Dendritic cell treated with granulocyte-macrophage colony-stimulating factor and Interleukin-4, amounts not matched to agents 40 ng/mL and 50 ng/mL, for 4 days (primary cell): ENCODE data around the gene WDFY3.

Experiments used
- H3K27ac Mint-ChIP-seq: one replicate; pipeline ENCODE4 v1.8.0; 2022; ENCODE audit warnings: mild to moderate bottlenecking, mixed read lengths
- H3K27me3 Mint-ChIP-seq: one replicate; pipeline ENCODE4 v1.8.0; 2022; ENCODE audit warnings: mild to moderate bottlenecking, mixed read lengths
- H3K36me3 Mint-ChIP-seq: one replicate; pipeline ENCODE4 v1.8.0; 2022; ENCODE audit warnings: low read depth, mixed read lengths
- H3K4me1 Mint-ChIP-seq: one replicate; pipeline ENCODE4 v1.8.0; 2022; ENCODE audit warnings: low read depth, mixed read lengths
- H3K4me3 Mint-ChIP-seq: one replicate; pipeline ENCODE4 v1.8.0; 2022; ENCODE audit warnings: mild to moderate bottlenecking, moderate library complexity, mixed read lengths
- H3K9me3 Mint-ChIP-seq: one replicate; pipeline ENCODE4 v1.8.0; 2022; ENCODE audit warnings: mixed read lengths
- intact Hi-C: fragments of 100-400 bp; cut with micrococcal nuclease; formaldehyde crosslinking; loops from one replicate; pipeline ENCODE4 v1.15.0; 2022

The WDFY3 gene

GRCh38 chr4:84932462-84932861 is 34.0 kb downstream of the WDFY3 start:
- intact Hi-C loops, result no loop called here
- peaks cover 25% of the 10 kb centered on the region for H3K36me3 Mint-ChIP-seq

DNA sequence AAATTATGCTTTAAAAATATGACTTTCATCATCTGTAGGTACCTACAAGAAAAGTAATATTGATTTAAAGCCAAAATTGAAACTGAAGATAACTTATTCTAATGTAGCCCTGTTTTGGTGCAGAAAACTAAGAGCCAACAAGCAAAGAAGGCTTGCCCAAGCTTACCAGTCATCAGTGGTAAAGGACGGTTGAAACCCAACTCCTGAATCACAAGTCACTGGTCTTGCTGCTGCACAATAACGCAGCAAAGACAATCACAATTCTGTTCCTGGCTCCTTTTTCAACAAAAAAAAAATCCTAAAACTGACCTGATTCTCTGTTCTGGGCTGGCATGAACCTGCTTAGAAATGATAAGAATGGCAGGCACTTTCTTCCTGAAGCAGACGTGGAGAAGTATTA is 34.5 kb downstream of the WDFY3 start:
- intact Hi-C loops, result no loop called here
- H3K9me3 Mint-ChIP-seq, result peaks cover 6% of the 10 kb centered on the region
- H3K4me1 Mint-ChIP-seq, result peaks cover 5% of the 10 kb centered on the region
- H3K27ac Mint-ChIP-seq, result no peak overlapping the region
- no peak overlapping the region for H3K4me3 Mint-ChIP-seq
- H3K36me3 Mint-ChIP-seq, result peaks cover 29% of the 10 kb centered on the region
- H3K27me3 Mint-ChIP-seq, result no peaks in the 10 kb centered on the region

More at GRCh38 chr4:84932462-84932861, 34.0 kb downstream of the WDFY3 start:
- Mint-ChIP-seq H3K27me3 (no peaks in the 10 kb centered on the region), H3K4me3 (no peak overlapping the region), H3K4me1 (peaks cover 10% of the 10 kb centered on the region), H3K27ac (no peak overlapping the region), H3K9me3 (peaks cover 5% of the 10 kb centered on the region)

- intact Hi-C loops, result no loop called here
- Mint-ChIP-seq H3K4me3 (no peak overlapping the region), H3K27me3 (no peaks in the 10 kb centered on the region), H3K9me3 (peaks cover 6% of the 10 kb centered on the region), H3K27ac (no peak overlapping the region), H3K4me1 (no peaks in the 10 kb centered on the region), H3K36me3 (peaks cover 29% of the 10 kb centered on the region)
Measured at GRCh38 chr4:84931274-84931673, 35.2 kb downstream of the WDFY3 start.

DNA sequence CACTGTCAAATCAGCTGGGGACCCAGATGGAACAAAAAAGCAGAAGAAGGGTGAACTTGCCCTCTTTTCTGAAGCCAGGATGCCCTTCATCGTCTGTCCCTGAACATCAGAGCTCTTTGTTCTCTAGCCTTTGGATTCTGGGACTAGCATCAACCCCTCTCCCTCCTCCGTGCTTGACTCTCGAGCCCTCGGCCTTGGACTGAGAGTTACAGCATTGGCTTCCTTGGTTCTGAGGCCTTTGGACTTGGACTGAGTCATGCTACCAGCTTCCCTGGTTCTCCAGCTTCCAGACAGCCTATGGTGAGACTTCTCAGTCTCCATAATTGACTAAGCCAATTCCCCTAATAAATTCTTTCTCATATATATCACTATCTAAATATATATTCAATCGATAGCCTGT is 38.4 kb downstream of the WDFY3 start:
- Mint-ChIP-seq H3K27me3 (no peaks in the 10 kb centered on the region), H3K4me3 (no peak overlapping the region), H3K27ac (no peak overlapping the region), H3K4me1 (peaks cover 13% of the 10 kb centered on the region), H3K9me3 (peaks cover 6% of the 10 kb centered on the region), H3K36me3 (peaks cover 29% of the 10 kb centered on the region)
- intact Hi-C loops, result no loop called here

GRCh38 chr4:84927428-84927827 is 39.1 kb downstream of the WDFY3 start:
- H3K4me3 Mint-ChIP-seq, result no peak overlapping the region
- H3K27ac Mint-ChIP-seq, result no peak overlapping the region
- H3K27me3 Mint-ChIP-seq, result no peaks in the 10 kb centered on the region
- H3K4me1 Mint-ChIP-seq, result peaks cover 13% of the 10 kb centered on the region
- intact Hi-C loops, result no loop called here
- H3K36me3 Mint-ChIP-seq, result peaks cover 29% of the 10 kb centered on the region
- H3K9me3 Mint-ChIP-seq, result peaks cover 6% of the 10 kb centered on the region

DNA sequence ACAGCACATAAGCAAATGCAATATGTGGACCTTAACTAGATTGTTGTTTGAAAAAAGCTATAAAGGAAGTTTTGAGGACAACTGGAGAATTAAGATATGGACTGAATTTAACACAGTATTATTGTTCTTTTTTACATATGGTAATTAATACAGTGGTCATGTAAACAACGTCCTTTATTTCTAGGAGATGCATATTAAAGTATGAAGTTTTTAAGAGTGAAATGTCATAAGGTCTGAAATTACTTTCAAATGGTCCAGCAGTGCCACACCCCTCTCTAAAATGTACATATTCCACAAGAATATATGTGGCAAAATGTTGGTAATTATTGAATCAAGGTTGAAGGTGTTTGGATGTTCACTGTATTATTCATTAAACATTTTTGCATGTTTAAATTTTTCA is 40.9 kb downstream of the WDFY3 start:
- Mint-ChIP-seq H3K4me1 (peaks cover 21% of the 10 kb centered on the region), H3K27me3 (no peaks in the 10 kb centered on the region), H3K9me3 (peaks cover 6% of the 10 kb centered on the region), H3K36me3 (peaks cover 25% of the 10 kb centered on the region), H3K4me3 (no peak overlapping the region), H3K27ac (no peak overlapping the region)
- intact Hi-C loops, result no loop called here

GRCh38 chr4:84924434-84924833 is 42.1 kb downstream of the WDFY3 start:
- intact Hi-C loops, result no loop called here
- Mint-ChIP-seq H3K4me3 (no peak overlapping the region), H3K4me1 (peaks cover 33% of the 10 kb centered on the region), H3K9me3 (peaks cover 6% of the 10 kb centered on the region), H3K27ac (no peak overlapping the region), H3K27me3 (no peaks in the 10 kb centered on the region), H3K36me3 (peaks cover 23% of the 10 kb centered on the region)

- H3K27me3 Mint-ChIP-seq, result no peaks in the 10 kb centered on the region
Measured at GRCh38 chr4:84920617-84921016, 45.9 kb downstream of the WDFY3 start.

GRCh38 chr4:84917869-84918600 is 48.5 kb downstream of the WDFY3 start:
- Mint-ChIP-seq H3K4me3 (no peak overlapping the region), H3K4me1 (peaks cover 47% of the 10 kb centered on the region), H3K36me3 (peaks cover 24% of the 10 kb centered on the region), H3K27me3 (no peaks in the 10 kb centered on the region), H3K27ac (no peak overlapping the region), H3K9me3 (peaks cover 8% of the 10 kb centered on the region)
- intact Hi-C loops, result no loop called here

More at GRCh38 chr4:84920617-84921016, 45.9 kb downstream of the WDFY3 start:
- Mint-ChIP-seq H3K27ac (peak overlapping the region; percentile 35), H3K9me3 (no peaks in the 10 kb centered on the region), H3K4me1 (peaks cover 47% of the 10 kb centered on the region), H3K36me3 (peaks cover 11% of the 10 kb centered on the region), H3K4me3 (no peak overlapping the region)
- intact Hi-C loops, result no loop called here

GRCh38 chr4:84917086-84917821 is 49.2 kb downstream of the WDFY3 start:
- H3K4me1 Mint-ChIP-seq, result peaks cover 50% of the 10 kb centered on the region

DNA sequence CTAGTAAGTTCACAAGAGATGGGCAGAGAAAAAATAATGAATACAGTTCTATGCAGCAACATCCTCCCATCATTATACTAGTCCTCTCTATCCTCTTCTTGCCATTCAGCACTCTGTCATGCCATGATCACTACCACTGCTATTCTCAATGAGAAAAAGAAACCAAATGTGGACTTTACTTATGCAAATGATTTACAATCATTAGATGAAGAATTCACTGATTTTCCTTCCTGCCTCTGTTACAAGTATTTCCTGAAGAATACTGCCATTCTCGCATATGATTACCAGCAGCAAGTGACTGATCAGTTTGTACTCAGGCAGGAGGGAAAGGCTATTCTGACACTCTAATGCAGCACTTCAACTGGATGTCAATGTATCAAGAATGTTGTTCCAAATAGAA is 50.3 kb downstream of the WDFY3 start:
- Mint-ChIP-seq H3K4me3 (no peak overlapping the region), H3K27me3 (no peaks in the 10 kb centered on the region), H3K27ac (no peak overlapping the region), H3K4me1 (peaks cover 48% of the 10 kb centered on the region), H3K9me3 (peaks cover 9% of the 10 kb centered on the region), H3K36me3 (peaks cover 26% of the 10 kb centered on the region)
- intact Hi-C loops, result no loop called here

More at GRCh38 chr4:84917086-84917821, 49.2 kb downstream of the WDFY3 start:
- Mint-ChIP-seq H3K27me3 (no peaks in the 10 kb centered on the region), H3K9me3 (peaks cover 9% of the 10 kb centered on the region), H3K4me3 (no peak overlapping the region), H3K27ac (no peak overlapping the region), H3K36me3 (peaks cover 24% of the 10 kb centered on the region)
- intact Hi-C loops, result no loop called here

GRCh38 chr4:84915396-84915780 is 51.1 kb downstream of the WDFY3 start:
- H3K4me3 Mint-ChIP-seq, result no peak overlapping the region
- intact Hi-C loops, result no loop called here
- H3K27ac Mint-ChIP-seq, result no peak overlapping the region
- peaks cover 9% of the 10 kb centered on the region for H3K9me3 Mint-ChIP-seq
- no peaks in the 10 kb centered on the region for H3K27me3 Mint-ChIP-seq
- H3K36me3 Mint-ChIP-seq, result peaks cover 32% of the 10 kb centered on the region
- peaks cover 40% of the 10 kb centered on the region for H3K4me1 Mint-ChIP-seq

GRCh38 chr4:84914686-84915395 is 51.6 kb downstream of the WDFY3 start:
- Mint-ChIP-seq H3K4me3 (no peak overlapping the region), H3K36me3 (peaks cover 31% of the 10 kb centered on the region), H3K4me1 (peaks cover 34% of the 10 kb centered on the region), H3K27ac (no peak overlapping the region), H3K27me3 (no peaks in the 10 kb centered on the region), H3K9me3 (peaks cover 9% of the 10 kb centered on the region)
- intact Hi-C loops, result loop anchor here (5.0 kb wide), 1 partner anchor 32 kb away; no protein-coding TSS in a partner anchor

- no peak overlapping the region for H3K27ac Mint-ChIP-seq
- peaks cover 9% of the 10 kb centered on the region for H3K9me3 Mint-ChIP-seq
- no peak overlapping the region for H3K4me3 Mint-ChIP-seq
- H3K36me3 Mint-ChIP-seq, result peaks cover 20% of the 10 kb centered on the region
- no peaks in the 10 kb centered on the region for H3K27me3 Mint-ChIP-seq
- intact Hi-C loops, result loop anchor here (5.0 kb wide), 1 partner anchor 34 kb away; no protein-coding TSS in a partner anchor
- H3K4me1 Mint-ChIP-seq, result peaks cover 33% of the 10 kb centered on the region
Measured at GRCh38 chr4:84913176-84913575, 53.3 kb downstream of the WDFY3 start.
